CD4-positive, CD25-positive, alpha-beta regulatory T cell (primary cell): ENCODE results near the gene MTCH2. TPM values are rescaled to one million over a fixed set of nuclear protein-coding genes. Genes with fewer than 3 reads are reported as not detected.
"Not testable (repeated sequence)": the region's sequence is repeated elsewhere in the genome, so short reads cannot be mapped to it uniquely, and the experiment has no call there.

Experiments used
- ATAC-seq, 2 donors: fragments of 150-1000 bp; cut with Tn5 transposase; one replicate each; pipeline ENCODE4 v1.10.0; 2021; ENCODE audit warnings: low read depth in 2 of 2, moderate number of reproducible peaks in 2 of 2, moderate library complexity in 1 of 2
- DNase-seq, 3 donors: peaks; one replicate each; pipeline versions ENCODE4 v3.0.0 to v3.0.0-alpha.2; 2012 to 2022; ENCODE audit warnings: mixed read lengths in 1 of 3
- H3K27ac ChIP-seq: one replicate; pipeline ENCODE4 v1.7.0; 2013; ENCODE audit warnings: mild to moderate bottlenecking, low read length; ENCODE audit not compliant: insufficient read depth, poor library complexity, severe bottlenecking
- H3K27me3 ChIP-seq: one replicate; pipeline ENCODE4 v1.7.0; 2013; ENCODE audit warnings: low read length; ENCODE audit not compliant: control insufficient read depth, insufficient read depth
- H3K36me3 ChIP-seq: one replicate; pipeline ENCODE4 v1.7.0; 2013; ENCODE audit warnings: mild to moderate bottlenecking, low read length, moderate library complexity; ENCODE audit not compliant: control insufficient read depth, insufficient read depth
- H3K4me1 ChIP-seq: 2 replicates; pipeline ENCODE4 v1.7.0; 2013; ENCODE audit warnings: mild to moderate bottlenecking, low read length; ENCODE audit not compliant: insufficient read depth, control insufficient read depth, poor library complexity, severe bottlenecking
- H3K4me3 ChIP-seq: one replicate; pipeline ENCODE4 v1.7.0; 2013; ENCODE audit warnings: low read depth, mild to moderate bottlenecking, low read length, moderate library complexity
- H3K9me3 ChIP-seq, 2 experiments: 1 replicate in 1 of 2; 2 replicates in 1 of 2; pipeline ENCODE4 v1.7.0; 2013; ENCODE audit warnings: low read length in 2 of 2, mild to moderate bottlenecking in 1 of 2, moderate library complexity in 1 of 2; ENCODE audit not compliant: control insufficient read depth in 2 of 2
- H3K27ac Mint-ChIP-seq, 3 donors: one replicate each; pipeline ENCODE4 v1.8.0; 2020 to 2022; ENCODE audit warnings: mild to moderate bottlenecking in 3 of 3, mixed read lengths in 3 of 3, moderate library complexity in 2 of 3
- H3K27me3 Mint-ChIP-seq: one replicate; pipeline ENCODE4 v1.8.0; 2022; ENCODE audit warnings: mild to moderate bottlenecking, mixed read lengths
- H3K36me3 Mint-ChIP-seq: one replicate; pipeline ENCODE4 v1.8.0; 2020; ENCODE audit warnings: mixed read lengths
- H3K4me1 Mint-ChIP-seq, 4 donors: one replicate each; pipeline ENCODE4 v1.8.0; 2020 to 2022; ENCODE audit warnings: mixed read lengths in 4 of 4, mild to moderate bottlenecking in 1 of 4
- H3K4me3 Mint-ChIP-seq, 4 donors: one replicate each; pipeline ENCODE4 v1.8.0; 2020 to 2022; ENCODE audit warnings: mild to moderate bottlenecking in 4 of 4, mixed read lengths in 4 of 4, moderate library complexity in 3 of 4
- H3K9me3 Mint-ChIP-seq, 7 donors: one replicate each; pipeline ENCODE4 v1.8.0; 2020 to 2022; ENCODE audit warnings: mixed read lengths in 7 of 7, mild to moderate bottlenecking in 3 of 7, moderate library complexity in 2 of 7
- polyA plus RNA-seq, 4 donors: library from polyadenylated mRNA; unstranded; fragments of 300-500 nt; fragmentation: Illumina TruSeq; gene quantifications; one replicate each; pipeline ENCODE4 v1.2.3, GENCODE V29; 2021
- total RNA-seq: library from RNA; stranded (reverse); gene quantifications from one replicate; pipeline ENCODE4 v1.2.3, GENCODE V29; 2022

MTCH2 gene
- total and polyA plus RNA-seq, 5 donors from 2014 or later, result 21.5 to 95.9 (median 60.8) TPM

GRCh38 chr11:47636331-47636730, 6.0 kb downstream of the MTCH2 start:
- not testable (repeated sequence) for H3K9me3 Mint-ChIP-seq, DNase-seq, H3K27ac ChIP-seq, H3K4me3 Mint-ChIP-seq, H3K4me3 ChIP-seq, H3K9me3 ChIP-seq, H3K27me3 Mint-ChIP-seq, ATAC-seq, H3K4me1 ChIP-seq, H3K27me3 ChIP-seq, H3K27ac Mint-ChIP-seq
- H3K36me3 Mint-ChIP-seq, result peaks cover 37% of the 10 kb centered on the region
- peaks cover 40% of the 10 kb centered on the region for H3K36me3 ChIP-seq
- peaks cover 5 to 20% (median 16%) of the 10 kb centered on the region in 4 donors for H3K4me1 Mint-ChIP-seq

GRCh38 chr11:47631473-47631872, 10.9 kb downstream of the MTCH2 start:
- no peaks in the 10 kb centered on the region for H3K27me3 Mint-ChIP-seq
- H3K4me3 Mint-ChIP-seq, result no peak overlapping the region
- Histone ChIP-seq H3K27me3 (no peaks in the 10 kb centered on the region), H3K27ac (no peak overlapping the region), H3K4me1 (no peaks in the 10 kb centered on the region), H3K4me3 (no peak overlapping the region), H3K36me3 (peaks cover 61% of the 10 kb centered on the region), H3K9me3 (no peaks in the 10 kb centered on the region)
- peaks cover 46% of the 10 kb centered on the region for H3K36me3 Mint-ChIP-seq
- ATAC-seq (no peak), DNase-seq (no peak)
- no peaks in the 10 kb centered on the region for H3K9me3 Mint-ChIP-seq
- H3K27ac Mint-ChIP-seq, result no peak overlapping the region
- peaks cover 0 to 4% (median 0%) of the 10 kb centered on the region in 4 donors for H3K4me1 Mint-ChIP-seq

- no peaks in the 10 kb centered on the region for H3K4me1 ChIP-seq
- no peaks in the 10 kb centered on the region for H3K27me3 Mint-ChIP-seq
- H3K4me1 Mint-ChIP-seq, result peaks cover 0 to 4% (median 0%) of the 10 kb centered on the region in 4 donors
- no peak overlapping the region for H3K27ac ChIP-seq
- H3K9me3 Mint-ChIP-seq, result no peaks in the 10 kb centered on the region
- no peak overlapping the region for H3K4me3 Mint-ChIP-seq
- DNase-seq, result no peak
- no peak for ATAC-seq
- H3K36me3 ChIP-seq, result peaks cover 71% of the 10 kb centered on the region
- H3K27me3 ChIP-seq, result no peaks in the 10 kb centered on the region
- H3K36me3 Mint-ChIP-seq, result peaks cover 37% of the 10 kb centered on the region
- H3K4me3 ChIP-seq, result no peak overlapping the region
- no peak overlapping the region for H3K27ac Mint-ChIP-seq
- no peaks in the 10 kb centered on the region for H3K9me3 ChIP-seq
Observed at GRCh38 chr11:47628026-47628425, 14.3 kb downstream of the MTCH2 start.

- Mint-ChIP-seq H3K4me1 (peaks cover 0 to 4% (median 0%) of the 10 kb centered on the region in 4 donors), H3K4me3 (no peak overlapping the region), H3K27me3 (no peaks in the 10 kb centered on the region), H3K27ac (no peak overlapping the region), H3K9me3 (no peaks in the 10 kb centered on the region), H3K36me3 (peaks cover 35% of the 10 kb centered on the region)
- no peak overlapping the region for H3K4me3 ChIP-seq
- no peaks in the 10 kb centered on the region for H3K9me3 ChIP-seq
- H3K36me3 ChIP-seq, result peaks cover 79% of the 10 kb centered on the region
- no peak overlapping the region for H3K27ac ChIP-seq
- ATAC-seq (no peak), DNase-seq (no peak)
- no peaks in the 10 kb centered on the region for H3K4me1 ChIP-seq
- H3K27me3 ChIP-seq, result no peaks in the 10 kb centered on the region
Observed at GRCh38 chr11:47626234-47626633, 16.1 kb downstream of the MTCH2 start.

GRCh38 chr11:47620836-47621378, 21.5 kb downstream of the MTCH2 start:
- Histone ChIP-seq H3K4me1 (no peaks in the 10 kb centered on the region), H3K36me3 (peaks cover 64% of the 10 kb centered on the region), H3K9me3 (no peaks in the 10 kb centered on the region), H3K27ac (no peak overlapping the region), H3K4me3 (no peak overlapping the region), H3K27me3 (no peaks in the 10 kb centered on the region)
- H3K9me3 Mint-ChIP-seq, result no peaks in the 10 kb centered on the region
- no peak overlapping the region for H3K4me3 Mint-ChIP-seq
- H3K4me1 Mint-ChIP-seq, result peaks cover 0 to 5% (median 0%) of the 10 kb centered on the region in 4 donors
- peaks cover 19% of the 10 kb centered on the region for H3K36me3 Mint-ChIP-seq
- no peak for ATAC-seq
- peak overlapping the region in 1 of 3 donors; percentile 33 for H3K27ac Mint-ChIP-seq
- no peaks in the 10 kb centered on the region for H3K27me3 Mint-ChIP-seq
- no peak for DNase-seq

GRCh38 chr11:47617417-47617809, 24.9 kb downstream of the MTCH2 start:
- Histone ChIP-seq H3K27me3 (no peaks in the 10 kb centered on the region), H3K27ac (no peak overlapping the region), H3K9me3 (no peaks in the 10 kb centered on the region), H3K4me3 (no peak overlapping the region), H3K4me1 (no peaks in the 10 kb centered on the region), H3K36me3 (peaks cover 38% of the 10 kb centered on the region)
- no peaks in the 10 kb centered on the region for H3K9me3 Mint-ChIP-seq
- H3K4me1 Mint-ChIP-seq, result peaks cover 0 to 5% (median 0%) of the 10 kb centered on the region in 4 donors
- H3K27me3 Mint-ChIP-seq, result no peaks in the 10 kb centered on the region
- ATAC-seq (no peak), DNase-seq (no peak)
- no peak overlapping the region for H3K4me3 Mint-ChIP-seq
- no peak overlapping the region for H3K27ac Mint-ChIP-seq
- H3K36me3 Mint-ChIP-seq, result peaks cover 14% of the 10 kb centered on the region

- Mint-ChIP-seq H3K36me3 (peaks cover 11% of the 10 kb centered on the region), H3K27me3 (no peaks in the 10 kb centered on the region), H3K4me3 (no peak overlapping the region), H3K9me3 (no peaks in the 10 kb centered on the region), H3K27ac (no peak overlapping the region), H3K4me1 (peaks cover 0 to 5% (median 0%) of the 10 kb centered on the region in 4 donors)
- ATAC-seq (no peak), DNase-seq (peak in 1 of 3 donors; percentile 49)
- H3K36me3 ChIP-seq, result peaks cover 32% of the 10 kb centered on the region
- H3K4me1 ChIP-seq, result no peaks in the 10 kb centered on the region
- H3K27me3 ChIP-seq, result no peaks in the 10 kb centered on the region
- no peak overlapping the region for H3K4me3 ChIP-seq
- H3K27ac ChIP-seq, result no peak overlapping the region
- H3K9me3 ChIP-seq, result no peaks in the 10 kb centered on the region
Observed at GRCh38 chr11:47616726-47617416, 25.5 kb downstream of the MTCH2 start.

GRCh38 chr11:47615249-47615648, 27.1 kb downstream of the MTCH2 start:
- no peaks in the 10 kb centered on the region for H3K4me1 ChIP-seq
- no peak overlapping the region for H3K4me3 ChIP-seq
- H3K27ac ChIP-seq, result no peak overlapping the region
- Mint-ChIP-seq H3K4me3 (no peak overlapping the region), H3K4me1 (peaks cover 0 to 5% (median 2%) of the 10 kb centered on the region in 4 donors), H3K27me3 (no peaks in the 10 kb centered on the region), H3K27ac (peak overlapping the region in 1 of 3 donors; percentile 20), H3K9me3 (no peaks in the 10 kb centered on the region), H3K36me3 (peaks cover 8% of the 10 kb centered on the region)
- H3K27me3 ChIP-seq, result no peaks in the 10 kb centered on the region
- ATAC-seq (no peak), DNase-seq (no peak)
- H3K9me3 ChIP-seq, result no peaks in the 10 kb centered on the region
- H3K36me3 ChIP-seq, result peaks cover 19% of the 10 kb centered on the region
